Neural progenitor cell (in vitro differentiated cells): ENCODE results near the gene DLGAP3. TPM values are rescaled to one million over a fixed set of nuclear protein-coding genes. Genes with fewer than 3 reads are reported as not detected.

Source experiments
- DNase-seq: peaks from one replicate; pipeline ENCODE4 v3.0.0-alpha.2; 2016; ENCODE audit warnings: low spot score
- H2AFZ ChIP-seq: fragments of 200-600 bp; sonication (generic); replicated peaks from 2 replicates; pipeline ENCODE4 v1.6.1; 2016; ENCODE audit warnings: antibody characterized with exemption
- H3F3A ChIP-seq: fragments of 200-600 bp; sonication (generic); 2 replicates; pipeline ENCODE4 v1.6.1; 2016; ENCODE audit warnings: antibody characterized with exemption, low read depth
- H3K27ac ChIP-seq: fragments of 200-600 bp; sonication (generic); 2 replicates; pipeline ENCODE4 v1.5.1; 2016; ENCODE audit warnings: mild to moderate bottlenecking
- H3K27me3 ChIP-seq: fragments of 200-600 bp; sonication (generic); 2 replicates; pipeline ENCODE4 v1.6.1; 2016; ENCODE audit warnings: mild to moderate bottlenecking, moderate library complexity
- H3K36me3 ChIP-seq: fragments of 200-600 bp; sonication (generic); 2 replicates; pipeline ENCODE4 v1.5.1; 2016
- H3K4me1 ChIP-seq: fragments of 200-600 bp; sonication (generic); 2 replicates; pipeline ENCODE4 v1.6.1; 2016; ENCODE audit warnings: mixed run types
- H3K4me2 ChIP-seq: fragments of 200-600 bp; sonication (generic); 2 replicates; pipeline ENCODE4 v1.6.1; 2016
- H3K4me3 ChIP-seq: fragments of 200-600 bp; sonication (generic); 2 replicates; pipeline ENCODE4 v1.5.1; 2016
- H3K79me2 ChIP-seq: fragments of 200-600 bp; sonication (generic); 2 replicates; pipeline ENCODE4 v1.6.1; 2016; ENCODE audit warnings: low read depth
- H3K9ac ChIP-seq: fragments of 200-600 bp; sonication (generic); 2 replicates; pipeline ENCODE4 v1.6.1; 2016
- H3K9me3 ChIP-seq: fragments of 200-600 bp; sonication (generic); 2 replicates; pipeline ENCODE4 v1.5.1; 2016; ENCODE audit warnings: low read depth
- H4K20me1 ChIP-seq: fragments of 200-600 bp; sonication (generic); 2 replicates; pipeline ENCODE4 v1.6.1; 2016; ENCODE audit warnings: low read depth
- H3K27ac Mint-ChIP-seq: 3 replicates; pipeline ENCODE4 v1.8.0; 2021; ENCODE audit warnings: mixed read lengths
- H3K27me3 Mint-ChIP-seq: 2 replicates; pipeline ENCODE4 v1.8.0; 2022; ENCODE audit warnings: low read depth, mild to moderate bottlenecking, inconsistent platforms, moderate library complexity, mixed read lengths; ENCODE audit not compliant: insufficient read depth
- H3K36me3 Mint-ChIP-seq: 3 replicates; pipeline ENCODE4 v1.8.0; 2021; ENCODE audit warnings: mixed read lengths
- H3K4me1 Mint-ChIP-seq: 3 replicates; pipeline ENCODE4 v1.8.0; 2021; ENCODE audit warnings: mixed read lengths
- H3K4me3 Mint-ChIP-seq: 3 replicates; pipeline ENCODE4 v1.8.0; 2021; ENCODE audit warnings: mild to moderate bottlenecking, moderate library complexity, mixed read lengths
- H3K9me3 Mint-ChIP-seq: 3 replicates; pipeline ENCODE4 v1.8.0; 2020; ENCODE audit warnings: mixed read lengths
- CTCF ChIP-seq: fragments of 200-600 bp; sonication (generic); IDR thresholded peaks from 2 replicates; pipeline ENCODE4 v1.5.1; 2017; ENCODE audit warnings: antibody characterized with exemption, mild to moderate bottlenecking
- EZH2 ChIP-seq: fragments of 200-600 bp; sonication (generic); IDR thresholded peaks from 2 replicates; pipeline ENCODE4 v1.6.1; 2017; ENCODE audit warnings: antibody characterized with exemption, mild to moderate bottlenecking, moderate library complexity
- EZH2phosphoT487 ChIP-seq: fragments of 200-600 bp; sonication (generic); IDR thresholded peaks from 2 replicates; pipeline ENCODE4 v1.6.1; 2017; ENCODE audit warnings: antibody characterized with exemption
- total RNA-seq: library from RNA; depleted of rRNA; stranded (reverse); fragments of >200 nt; gene quantifications from 2 replicates; pipeline ENCODE4 v1.2.3, GENCODE V29; 2015; ENCODE audit warnings: low replicate concordance

DLGAP3 gene
- total RNA-seq, 1 donor from 2014 or later = not detected

- no peak overlapping the region for H3K4me2 ChIP-seq
- H3K4me1 ChIP-seq = no peaks in the 10 kb centered on the region
- TF ChIP-seq EZH2phosphoT487 (no peak), CTCF (no peak), EZH2 (no peak)
- H4K20me1 ChIP-seq = no peaks in the 10 kb centered on the region
- H3K27ac Mint-ChIP-seq = no peak overlapping the region
- no peak overlapping the region for H3K9ac ChIP-seq
- H3K36me3 Mint-ChIP-seq = peaks cover 3% of the 10 kb centered on the region
- H3K36me3 ChIP-seq = no peaks in the 10 kb centered on the region
- H3K79me2 ChIP-seq = no peaks in the 10 kb centered on the region
- no peaks in the 10 kb centered on the region for H3K27me3 ChIP-seq
- no peak for DNase-seq
- H3K27ac ChIP-seq = no peak overlapping the region
- H3K4me3 Mint-ChIP-seq = no peak overlapping the region
- no peaks in the 10 kb centered on the region for H3K27me3 Mint-ChIP-seq
- H3F3A ChIP-seq = no peaks in the 10 kb centered on the region
- peaks cover 2% of the 10 kb centered on the region for H3K9me3 Mint-ChIP-seq
- no peak overlapping the region for H3K4me3 ChIP-seq
- no peaks in the 10 kb centered on the region for H3K9me3 ChIP-seq
- H3K4me1 Mint-ChIP-seq = peaks cover 12% of the 10 kb centered on the region
- H2AFZ ChIP-seq = no peak overlapping the region
Measured at GRCh38 chr1:34827341-34827941, 102.0 kb downstream of the DLGAP3 start.

- Histone ChIP-seq H4K20me1 (no peaks in the 10 kb centered on the region), H3K9me3 (no peaks in the 10 kb centered on the region), H3K4me3 (no peak overlapping the region), H3K4me1 (no peaks in the 10 kb centered on the region), H3K27ac (no peak overlapping the region), H3K27me3 (no peaks in the 10 kb centered on the region), H3K4me2 (no peak overlapping the region), H3K36me3 (no peaks in the 10 kb centered on the region), H3F3A (no peaks in the 10 kb centered on the region), H3K79me2 (no peaks in the 10 kb centered on the region), H2AFZ (no peak overlapping the region), H3K9ac (no peak overlapping the region)
- Mint-ChIP-seq H3K27me3 (no peaks in the 10 kb centered on the region), H3K27ac (no peak overlapping the region), H3K9me3 (peaks cover 2% of the 10 kb centered on the region), H3K4me3 (no peak overlapping the region), H3K36me3 (no peaks in the 10 kb centered on the region), H3K4me1 (peaks cover 12% of the 10 kb centered on the region)
- no peak for TF ChIP-seq EZH2phosphoT487
- TF ChIP-seq EZH2 = no peak
- TF ChIP-seq CTCF = no peak
- DNase-seq = no peak
Measured at GRCh38 chr1:34825455-34826091, 103.9 kb downstream of the DLGAP3 start.

GRCh38 chr1:34824817-34825454, 104.5 kb downstream of the DLGAP3 start:
- Histone ChIP-seq H3K9ac (no peak overlapping the region), H3K36me3 (no peaks in the 10 kb centered on the region), H3F3A (no peaks in the 10 kb centered on the region), H3K4me1 (no peaks in the 10 kb centered on the region), H3K4me3 (no peak overlapping the region), H2AFZ (no peak overlapping the region), H3K9me3 (no peaks in the 10 kb centered on the region), H3K27ac (no peak overlapping the region), H3K79me2 (no peaks in the 10 kb centered on the region), H3K4me2 (no peak overlapping the region), H3K27me3 (no peaks in the 10 kb centered on the region), H4K20me1 (no peaks in the 10 kb centered on the region)
- Mint-ChIP-seq H3K36me3 (no peaks in the 10 kb centered on the region), H3K27me3 (no peaks in the 10 kb centered on the region), H3K27ac (peak overlapping the region; percentile 50), H3K4me3 (no peak overlapping the region), H3K4me1 (peaks cover 12% of the 10 kb centered on the region), H3K9me3 (peaks cover 2% of the 10 kb centered on the region)
- no peak for DNase-seq
- TF ChIP-seq CTCF (no peak), EZH2phosphoT487 (no peak), EZH2 (no peak)
